WI38 (cell line): ENCODE measurements around the gene CCDC159.

Experiments used
- H3K4me3 ChIP-seq: 2 replicates; pipeline ENCODE4 v1.5.1; 2011; ENCODE audit warnings: low read depth, mild to moderate bottlenecking, control low read depth, low read length
- TF ChIP-seq, protein P1 (sequence below): IDR thresholded peaks from 2 replicates; pipeline ENCODE4 v1.5.1; 2012; ENCODE audit warnings: low read depth, mild to moderate bottlenecking, control low read depth, low read length

The CCDC159 gene

DNA sequence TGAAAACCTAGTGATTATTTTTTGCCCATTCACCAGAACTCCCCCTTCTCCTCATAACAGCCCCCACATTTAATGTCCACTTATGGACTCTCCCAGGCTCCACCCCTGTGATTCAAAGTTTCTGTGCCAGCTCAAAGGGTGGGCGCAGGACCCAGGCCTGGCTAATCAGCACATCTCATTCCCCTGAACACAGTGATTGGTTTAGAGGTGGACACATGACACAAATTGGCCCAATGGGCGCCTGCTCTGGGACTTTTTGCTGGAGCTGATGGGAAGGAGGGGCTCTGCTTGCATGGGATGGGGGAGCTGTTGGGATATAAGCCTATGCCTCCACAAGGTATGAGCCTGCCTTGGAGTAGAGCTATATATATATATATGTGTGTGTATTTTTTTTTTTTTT, 44.0 kb downstream of the CCDC159 start:
- no peak overlapping the region for H3K4me3 ChIP-seq
- TF ChIP-seq, protein P1, sequence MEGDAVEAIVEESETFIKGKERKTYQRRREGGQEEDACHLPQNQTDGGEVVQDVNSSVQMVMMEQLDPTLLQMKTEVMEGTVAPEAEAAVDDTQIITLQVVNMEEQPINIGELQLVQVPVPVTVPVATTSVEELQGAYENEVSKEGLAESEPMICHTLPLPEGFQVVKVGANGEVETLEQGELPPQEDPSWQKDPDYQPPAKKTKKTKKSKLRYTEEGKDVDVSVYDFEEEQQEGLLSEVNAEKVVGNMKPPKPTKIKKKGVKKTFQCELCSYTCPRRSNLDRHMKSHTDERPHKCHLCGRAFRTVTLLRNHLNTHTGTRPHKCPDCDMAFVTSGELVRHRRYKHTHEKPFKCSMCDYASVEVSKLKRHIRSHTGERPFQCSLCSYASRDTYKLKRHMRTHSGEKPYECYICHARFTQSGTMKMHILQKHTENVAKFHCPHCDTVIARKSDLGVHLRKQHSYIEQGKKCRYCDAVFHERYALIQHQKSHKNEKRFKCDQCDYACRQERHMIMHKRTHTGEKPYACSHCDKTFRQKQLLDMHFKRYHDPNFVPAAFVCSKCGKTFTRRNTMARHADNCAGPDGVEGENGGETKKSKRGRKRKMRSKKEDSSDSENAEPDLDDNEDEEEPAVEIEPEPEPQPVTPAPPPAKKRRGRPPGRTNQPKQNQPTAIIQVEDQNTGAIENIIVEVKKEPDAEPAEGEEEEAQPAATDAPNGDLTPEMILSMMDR = no peak

GRCh38 chr19:11390933-11391680, 44.8 kb downstream of the CCDC159 start:
- no peak overlapping the region for H3K4me3 ChIP-seq
- TF ChIP-seq, protein P1 = no peak

DNA sequence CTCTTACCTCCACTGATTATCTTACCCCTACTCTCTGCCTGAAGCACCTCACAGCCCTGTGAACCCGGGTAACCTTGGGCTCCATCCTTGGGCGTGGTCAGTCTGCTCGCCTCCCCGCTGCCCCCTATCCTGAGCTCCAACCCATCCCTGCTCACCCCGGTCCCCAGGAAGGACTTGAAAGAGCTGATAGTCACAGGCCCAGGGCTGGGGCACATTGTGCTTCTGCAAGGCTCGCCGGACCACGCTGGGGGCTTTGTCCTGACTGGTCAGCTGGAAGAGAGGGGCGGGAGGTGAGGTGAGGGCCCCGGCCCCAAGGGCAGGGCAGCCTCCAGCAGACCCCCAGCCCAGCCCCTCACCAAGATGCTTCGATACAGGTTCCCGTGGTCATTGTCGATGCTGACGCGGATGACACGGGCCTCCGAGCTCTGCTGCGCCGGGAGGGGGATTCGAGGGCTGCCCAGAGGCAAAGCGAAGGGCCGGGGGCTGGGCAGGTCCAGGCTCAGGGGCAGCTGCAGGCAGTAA, 50.8 kb downstream of the CCDC159 start:
- TF ChIP-seq, protein P1 = no peak
- no peak overlapping the region for H3K4me3 ChIP-seq

- TF ChIP-seq, protein P1 = no peak
- no peak overlapping the region for H3K4me3 ChIP-seq
Observed at GRCh38 chr19:11399667-11400066, 53.3 kb downstream of the CCDC159 start.

DNA sequence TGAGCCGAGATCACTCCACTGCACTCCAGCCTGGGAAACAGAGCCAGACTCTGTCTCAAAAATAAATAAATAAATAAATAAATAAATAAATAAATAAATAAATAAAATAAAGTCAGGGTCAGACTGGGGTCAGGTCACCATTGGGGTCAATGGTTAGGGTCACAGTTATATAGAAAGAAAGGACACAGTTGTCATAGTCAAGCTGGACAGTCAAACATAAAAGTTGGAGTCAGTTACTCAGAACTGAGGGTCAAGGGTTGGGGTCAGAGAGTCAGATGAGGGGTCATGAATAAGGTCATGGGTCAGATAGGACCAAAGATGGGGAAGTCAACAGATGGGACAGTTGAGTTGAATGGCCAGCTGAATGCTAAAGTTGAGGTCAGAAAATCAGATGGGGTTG, 54.5 kb downstream of the CCDC159 start:
- no peak overlapping the region for H3K4me3 ChIP-seq
- TF ChIP-seq, protein P1 = no peak

DNA sequence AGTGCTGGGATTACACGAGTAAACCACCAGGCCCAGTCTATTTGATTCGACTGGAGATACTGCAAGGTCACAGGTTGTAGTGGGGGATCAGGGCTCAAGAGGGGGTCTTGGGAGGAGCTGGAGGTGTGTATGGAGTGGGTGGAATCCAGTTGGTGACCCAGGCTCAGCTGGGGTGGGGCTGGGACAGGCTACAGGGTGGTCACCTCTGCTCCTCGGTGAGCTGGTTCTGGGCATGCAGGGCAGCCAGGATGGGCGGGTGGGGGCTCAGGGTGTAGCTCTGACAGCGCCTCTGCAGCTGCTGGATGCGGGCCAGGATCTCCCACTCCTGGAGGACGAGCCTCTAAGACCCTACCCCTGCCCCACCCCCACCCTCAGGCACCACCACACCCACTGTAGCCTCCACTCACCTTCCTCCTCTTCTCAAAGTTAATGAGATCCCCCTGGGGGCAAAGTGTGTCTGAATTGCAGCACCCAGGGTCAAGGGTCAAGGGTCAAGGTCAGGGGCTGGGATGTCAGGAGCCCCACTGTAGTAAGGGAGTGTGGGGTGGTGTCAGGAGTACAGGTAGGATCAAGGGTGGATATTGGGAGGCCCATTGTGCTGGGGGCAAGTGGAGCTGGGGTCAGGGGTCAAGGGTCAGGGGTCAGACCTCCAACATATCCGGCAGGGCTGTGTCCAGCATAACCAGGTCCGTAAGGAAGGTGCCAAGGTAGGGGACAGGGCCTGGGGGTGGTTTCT, 55.7 kb downstream of the CCDC159 start:
- TF ChIP-seq, protein P1 = no peak
- no peak overlapping the region for H3K4me3 ChIP-seq
